GM18858 (cell line): Measurements from ENCODE around the gene VIL1.

ENCODE experiments used
- ATAC-seq: cut with Tn5 transposase; IDR thresholded peaks from one replicate; pipeline ENCODE4 v1.9.1; 2021; ENCODE audit not compliant: unreplicated experiment

The VIL1 gene

GRCh38 chr2:218482651-218483050 lies 63.7 kb downstream of the VIL1 start:
- no peak for ATAC-seq

- ATAC-seq = no peak
These were observed 67.2 kb downstream of the VIL1 start for GRCh38 chr2:218485986-218486667.

GRCh38 chr2:218500501-218501060 lies 81.7 kb downstream of the VIL1 start:
- ATAC-seq = no peak

GRCh38 chr2:218501665-218502064 lies 82.7 kb downstream of the VIL1 start:
- ATAC-seq = no peak
